SK-N-DZ (cell line): ENCODE data around the gene RSAD2. TPM values are rescaled to one million over a fixed set of nuclear protein-coding genes. Genes with fewer than 3 reads are reported as not detected.
A peak's percentile ranks its signal among the peaks of the same experiment; 100 is the strongest.
"Not testable (repeated sequence)": the region's sequence is repeated elsewhere in the genome, so short reads cannot be mapped to it uniquely, and the experiment has no call there.

Experiments
- DNase-seq: peaks from one replicate; pipeline ENCODE4 v3.0.0-alpha.2; 2015; ENCODE audit warnings: low spot score
- polyA plus RNA-seq, 2 experiments: library from polyadenylated mRNA; depleted of rRNA; stranded (reverse); fragments of >200 nt; gene quantifications; 2 replicates each; pipeline ENCODE4 v1.2.3, GENCODE V29; 2014

Gene RSAD2, protein sequence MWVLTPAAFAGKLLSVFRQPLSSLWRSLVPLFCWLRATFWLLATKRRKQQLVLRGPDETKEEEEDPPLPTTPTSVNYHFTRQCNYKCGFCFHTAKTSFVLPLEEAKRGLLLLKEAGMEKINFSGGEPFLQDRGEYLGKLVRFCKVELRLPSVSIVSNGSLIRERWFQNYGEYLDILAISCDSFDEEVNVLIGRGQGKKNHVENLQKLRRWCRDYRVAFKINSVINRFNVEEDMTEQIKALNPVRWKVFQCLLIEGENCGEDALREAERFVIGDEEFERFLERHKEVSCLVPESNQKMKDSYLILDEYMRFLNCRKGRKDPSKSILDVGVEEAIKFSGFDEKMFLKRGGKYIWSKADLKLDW
- 0.82 and 1.4 TPM in 2 replicates for polyA plus RNA-seq (2014; cell fraction: cytosol; rRNA removed)
- polyA plus RNA-seq (2014; cell fraction: nucleus; rRNA removed) = 0.27 and 0.92 TPM in 2 replicates

DNA sequence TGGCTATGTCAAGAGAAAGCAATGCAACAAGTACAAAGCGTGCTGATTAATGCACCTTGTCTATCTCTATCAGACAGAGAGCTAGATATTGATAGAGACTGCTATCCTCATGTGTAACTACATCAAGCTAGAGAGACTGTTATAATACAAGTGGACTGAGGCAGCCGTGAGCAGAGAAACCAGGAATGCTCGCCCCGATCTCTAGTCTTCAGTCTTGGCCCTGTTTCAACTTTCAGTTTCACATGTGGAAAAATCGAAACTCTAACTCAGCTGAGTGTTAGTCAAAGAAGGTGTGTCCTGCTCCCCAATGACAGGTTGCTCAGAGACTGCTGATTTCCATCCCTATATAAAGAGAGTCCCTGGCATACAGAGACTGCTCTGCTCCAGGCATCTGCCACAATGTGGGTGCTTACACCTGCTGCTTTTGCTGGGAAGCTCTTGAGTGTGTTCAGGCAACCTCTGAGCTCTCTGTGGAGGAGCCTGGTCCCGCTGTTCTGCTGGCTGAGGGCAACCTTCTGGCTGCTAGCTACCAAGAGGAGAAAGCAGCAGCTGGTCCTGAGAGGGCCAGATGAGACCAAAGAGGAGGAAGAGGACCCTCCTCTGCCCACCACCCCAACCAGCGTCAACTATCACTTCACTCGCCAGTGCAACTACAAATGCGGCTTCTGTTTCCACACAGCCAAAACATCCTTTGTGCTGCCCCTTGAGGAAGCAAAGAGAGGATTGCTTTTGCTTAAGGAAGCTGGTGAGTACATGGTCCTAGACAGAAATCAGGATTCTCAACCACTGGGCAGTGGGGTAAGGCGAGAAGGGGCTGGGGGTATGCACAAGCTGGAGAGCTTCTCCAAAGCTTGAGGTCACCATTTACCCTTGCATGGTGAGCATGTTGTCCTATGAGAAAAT is at the start of gene RSAD2:
Gene RSAD2, plus strand, starts transcription at position 376 of the 903 bp plus-strand sequence. Its CDS starts 24 bp downstream, at position 400.
- no peak for DNase-seq

DNA sequence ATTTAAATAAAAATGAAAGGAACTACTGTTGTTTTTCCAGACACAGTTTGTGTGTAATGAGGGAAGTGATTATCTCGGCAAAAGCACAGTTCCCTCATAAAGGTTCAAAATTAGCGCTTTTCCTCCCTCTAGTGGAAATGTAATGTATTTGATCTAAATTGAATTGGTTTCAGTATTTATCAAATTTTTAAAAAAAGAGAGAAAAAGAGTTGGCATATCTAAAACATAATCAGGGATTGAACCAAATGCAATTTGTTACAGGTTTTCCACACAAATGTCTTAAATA is 49.3 kb upstream of the RSAD2 start:
- peak; percentile 70 for DNase-seq

DNA sequence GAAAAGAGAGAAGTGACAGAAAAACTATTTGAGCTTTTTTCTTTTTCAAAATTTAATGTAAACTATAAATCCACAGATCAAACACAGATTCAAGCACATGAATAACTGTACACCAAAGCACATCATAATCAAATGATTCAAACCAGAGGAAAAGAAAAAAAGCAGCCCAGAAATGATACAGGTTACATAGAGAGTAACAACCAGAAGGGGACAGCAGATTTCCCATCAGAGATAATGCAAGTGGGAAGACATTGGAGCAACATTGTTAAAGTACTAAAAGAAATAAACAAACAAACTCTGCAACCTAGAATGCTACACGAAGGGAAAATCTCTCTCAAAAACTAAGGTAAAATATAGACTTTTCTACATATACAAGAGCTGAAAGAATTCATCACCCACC is 46.3 kb upstream of the RSAD2 start:
- no peak for DNase-seq

DNA sequence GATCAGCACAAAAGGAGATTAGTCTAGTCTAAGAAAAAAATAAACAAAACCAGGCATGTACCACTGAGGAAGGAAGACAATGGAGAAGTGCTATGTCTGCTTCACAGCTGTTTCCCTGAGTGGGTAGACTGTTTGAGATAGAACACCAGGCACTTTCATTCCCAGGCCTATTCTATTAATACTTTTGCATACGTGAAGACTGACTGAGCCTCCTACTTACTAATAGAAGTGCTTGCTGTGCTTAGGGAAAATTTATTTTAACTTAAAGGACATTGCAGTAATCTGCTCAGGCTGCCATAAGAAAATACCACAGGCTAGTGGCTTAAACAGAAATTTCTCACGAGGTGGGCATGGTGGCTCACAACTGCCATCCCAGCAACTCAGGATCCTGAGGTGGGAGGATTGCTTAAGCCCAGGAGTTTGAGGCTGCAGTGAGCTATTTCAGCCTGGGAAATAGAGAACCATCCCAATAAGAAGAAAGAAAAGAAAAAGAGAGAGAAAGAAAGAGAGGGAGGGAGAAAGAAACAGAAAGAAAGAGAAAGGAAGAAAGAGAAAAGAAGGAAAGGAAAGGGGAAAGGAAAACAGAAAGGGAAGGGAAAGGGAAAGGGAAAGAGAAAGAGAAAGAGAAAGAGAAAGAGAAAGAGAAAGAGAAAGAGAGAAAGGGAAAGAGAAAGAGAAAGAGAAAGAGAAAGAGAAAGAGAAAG is 44.8 kb upstream of the RSAD2 start:
- DNase-seq = no peak

DNA sequence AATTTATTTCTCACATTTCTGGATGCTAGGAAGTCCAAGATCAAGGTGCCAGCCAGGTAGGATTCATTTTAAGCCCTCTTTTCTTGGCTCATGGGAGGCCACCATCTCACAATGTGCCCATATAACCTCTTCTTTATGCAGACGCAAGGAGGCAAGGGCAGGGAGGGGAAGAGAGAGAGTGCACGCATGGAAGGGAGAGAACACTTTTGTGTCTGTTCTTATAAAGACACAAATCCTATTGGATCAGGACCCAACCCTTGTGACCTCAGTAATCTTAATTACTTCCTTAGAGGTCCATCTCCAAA is 44.3 kb upstream of the RSAD2 start:
- DNase-seq = no peak

DNA sequence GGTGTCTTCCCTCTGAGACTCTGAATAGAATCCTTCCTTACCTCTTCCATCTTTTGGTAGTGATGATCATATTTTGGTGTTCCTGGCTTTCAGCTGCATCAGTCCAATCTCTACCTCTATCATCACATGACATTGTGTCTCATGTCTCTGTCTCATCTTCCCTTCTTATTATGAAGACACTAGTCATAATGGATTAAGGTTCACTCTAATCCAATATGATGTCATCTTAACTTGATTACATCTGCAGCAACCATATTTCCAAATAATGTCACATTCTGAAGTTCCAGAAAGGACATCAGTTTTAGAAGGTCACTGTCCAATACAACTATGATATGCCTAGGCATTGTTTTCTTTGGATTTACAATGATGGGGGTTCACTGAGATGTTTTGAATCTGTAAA is 43.4 kb upstream of the RSAD2 start:
- DNase-seq = no peak

DNA sequence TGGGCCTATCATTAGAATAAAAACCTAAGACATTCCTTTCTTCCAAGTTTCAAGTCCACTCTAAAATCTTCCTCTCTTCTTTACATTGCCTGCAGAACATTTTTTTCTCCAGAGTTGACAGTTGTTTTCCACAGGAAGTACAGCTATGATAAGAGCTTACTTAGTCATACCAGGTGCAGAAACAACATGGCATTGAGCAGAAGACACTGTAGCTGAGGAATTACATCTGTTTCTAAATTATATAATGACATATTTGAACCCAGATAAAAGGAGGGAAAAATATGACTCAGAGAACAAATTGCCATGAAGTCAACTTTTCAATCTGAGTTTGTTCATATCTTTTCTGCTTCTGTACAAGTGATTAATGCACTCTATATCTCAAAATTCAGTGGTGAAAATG is 42.1 kb upstream of the RSAD2 start:
- no peak for DNase-seq

DNA sequence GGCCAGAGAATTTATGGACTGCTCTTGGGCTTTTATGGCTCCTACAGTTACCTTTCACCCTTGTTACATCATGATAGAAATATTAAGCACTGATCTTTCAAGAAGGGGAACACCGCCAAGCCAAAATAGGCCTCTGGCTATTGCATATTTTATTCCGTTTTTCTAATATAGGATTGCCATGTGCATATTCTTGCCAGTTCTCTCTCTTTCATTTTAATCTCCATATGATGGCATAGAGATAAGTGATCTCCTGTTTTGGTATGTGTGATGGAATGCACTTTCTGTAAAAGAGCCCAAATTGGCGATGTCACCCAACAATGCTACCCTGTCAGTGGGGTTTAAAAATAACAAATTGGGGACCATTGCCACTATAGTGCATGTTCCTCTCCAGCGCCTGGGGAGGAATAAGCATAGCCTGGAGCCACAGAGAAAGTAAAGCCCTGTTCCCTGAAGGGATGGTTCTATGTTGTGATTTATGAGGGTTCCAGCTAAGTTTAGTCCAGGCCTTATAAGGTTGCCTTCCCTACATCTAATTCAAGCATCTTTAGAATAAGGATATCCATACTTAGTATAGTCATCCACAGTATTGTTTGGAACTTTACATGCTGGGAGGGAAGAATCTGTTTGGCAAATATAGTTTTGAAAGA is 38.8 kb upstream of the RSAD2 start:
- DNase-seq = no peak

DNA sequence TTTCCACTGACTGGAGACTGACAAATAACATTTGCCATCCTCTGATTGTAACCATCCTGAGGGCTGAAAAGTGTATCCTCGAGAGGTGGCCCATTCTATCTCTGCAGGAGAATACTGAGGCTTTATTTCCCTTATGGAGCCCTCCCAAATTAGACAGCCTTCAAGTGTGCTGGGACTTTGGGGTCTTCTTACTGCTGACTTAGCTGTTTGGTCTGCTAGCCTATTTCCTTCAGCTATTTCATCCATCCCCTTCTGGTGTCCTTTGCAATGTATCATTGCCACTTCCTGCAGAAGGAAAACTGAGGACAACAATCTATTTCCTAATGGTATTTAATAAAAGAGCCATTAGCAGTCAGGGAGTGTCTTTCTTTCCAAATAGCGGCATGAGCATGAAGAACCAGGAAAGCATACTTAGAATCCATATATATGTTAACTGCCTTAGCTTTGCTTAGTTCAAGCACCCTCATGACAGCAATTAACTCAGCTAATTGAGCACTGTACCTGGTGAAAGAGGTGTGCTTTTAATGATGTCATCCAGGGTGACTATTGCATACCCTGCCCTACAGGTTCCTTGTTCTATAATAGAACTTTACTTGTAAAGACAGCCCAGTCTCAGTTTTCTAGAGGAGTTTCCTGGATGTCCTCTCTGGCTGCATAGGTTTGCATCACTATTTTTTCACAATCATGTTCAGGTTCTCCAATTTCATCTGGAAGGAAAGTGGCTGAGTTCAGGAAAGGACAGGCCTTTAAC is 35.9 kb upstream of the RSAD2 start:
- DNase-seq = no peak

DNA sequence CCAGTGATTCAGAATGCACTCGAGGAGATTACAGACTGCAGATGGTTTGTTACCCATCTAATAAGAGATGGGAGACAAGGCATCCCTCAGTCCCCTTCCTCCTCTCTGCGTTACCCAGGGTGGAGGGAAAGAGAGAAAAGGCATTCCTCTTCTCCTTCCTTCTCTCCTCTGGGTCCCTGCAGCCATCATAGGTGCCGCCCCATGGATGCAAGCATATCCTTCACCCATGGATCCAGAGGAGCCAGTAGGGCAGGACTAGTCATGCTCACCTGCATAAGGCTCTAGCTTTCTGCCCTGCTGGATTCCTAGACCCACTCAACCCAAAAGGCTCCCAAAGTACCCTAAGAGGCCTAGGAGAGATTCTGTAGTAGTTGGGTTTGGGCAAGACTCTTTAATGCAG is 32.3 kb upstream of the RSAD2 start:
- no peak for DNase-seq

DNA sequence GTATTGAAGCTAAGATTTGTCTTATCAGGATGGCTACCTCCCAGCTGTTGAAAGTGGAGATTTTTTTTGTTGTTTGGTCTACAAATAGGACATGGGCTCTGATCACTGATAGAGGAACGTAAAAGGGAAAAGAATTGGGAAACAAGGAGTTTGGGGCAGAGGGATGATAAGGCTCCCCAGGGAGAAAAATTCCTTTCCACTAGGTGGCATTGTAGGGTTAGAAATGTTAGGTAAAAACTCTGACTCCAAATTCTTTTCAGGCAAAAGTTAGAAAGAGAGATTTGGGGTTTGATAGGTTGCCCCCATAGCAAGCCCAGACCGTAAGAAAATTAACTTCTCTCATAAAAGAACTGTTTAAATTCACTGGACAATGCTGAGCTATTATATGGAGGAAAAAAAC is 31.7 kb upstream of the RSAD2 start:
- no peak for DNase-seq

DNA sequence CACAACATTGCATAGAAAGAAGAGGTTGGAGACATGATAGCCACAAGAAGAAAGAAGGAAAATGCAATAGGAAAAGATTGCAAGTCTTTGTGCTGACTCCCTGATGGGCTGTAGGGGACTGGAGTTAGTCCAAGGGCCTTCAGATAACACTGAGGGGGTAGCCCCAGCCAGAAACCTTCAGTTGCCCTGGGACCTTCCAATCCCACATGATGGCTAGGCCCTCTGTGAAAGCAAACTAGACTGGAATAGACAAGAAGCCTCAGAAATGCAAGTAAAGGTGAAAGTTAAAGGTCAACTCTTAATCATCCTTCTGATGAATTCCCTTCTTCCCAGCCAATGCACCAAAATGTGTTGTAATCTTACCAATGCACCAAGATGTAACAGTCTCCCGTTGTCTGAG is 31.0 kb upstream of the RSAD2 start:
- DNase-seq = no peak

DNA sequence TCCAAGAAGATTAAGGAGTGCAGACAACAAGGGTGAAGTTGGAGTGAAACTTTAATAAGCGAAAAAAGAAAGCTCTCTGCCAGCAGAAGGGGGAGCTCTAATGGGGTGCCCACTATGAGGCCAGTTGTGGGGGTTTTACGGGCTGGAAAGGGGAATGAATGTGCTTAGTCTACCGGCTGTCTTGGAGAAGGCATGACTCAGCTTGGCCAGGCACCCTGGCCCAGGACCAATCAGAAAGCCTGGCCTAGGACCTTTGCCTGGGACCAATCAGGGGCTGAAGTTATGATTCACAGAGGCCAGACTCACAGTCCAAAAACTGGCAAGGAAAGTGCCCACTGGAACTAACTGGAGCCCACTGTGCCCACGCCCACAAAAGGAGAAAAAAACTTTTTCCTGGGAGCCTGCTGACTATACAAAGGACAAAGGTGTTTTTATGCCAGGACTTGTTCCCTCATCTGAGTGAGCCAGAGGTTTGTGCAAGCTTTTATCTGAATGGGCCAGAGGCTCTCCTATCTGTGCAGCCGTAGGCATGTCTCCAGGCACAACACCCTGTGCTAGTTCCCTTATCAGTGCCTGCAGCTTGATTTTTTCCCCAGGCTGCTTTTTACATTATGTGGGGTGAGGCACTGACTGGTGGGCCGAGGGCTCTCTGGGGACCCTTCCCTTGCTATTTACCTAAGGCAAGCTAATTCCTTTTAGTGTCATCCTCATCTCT is 30.5 kb upstream of the RSAD2 start:
- no peak for DNase-seq

DNA sequence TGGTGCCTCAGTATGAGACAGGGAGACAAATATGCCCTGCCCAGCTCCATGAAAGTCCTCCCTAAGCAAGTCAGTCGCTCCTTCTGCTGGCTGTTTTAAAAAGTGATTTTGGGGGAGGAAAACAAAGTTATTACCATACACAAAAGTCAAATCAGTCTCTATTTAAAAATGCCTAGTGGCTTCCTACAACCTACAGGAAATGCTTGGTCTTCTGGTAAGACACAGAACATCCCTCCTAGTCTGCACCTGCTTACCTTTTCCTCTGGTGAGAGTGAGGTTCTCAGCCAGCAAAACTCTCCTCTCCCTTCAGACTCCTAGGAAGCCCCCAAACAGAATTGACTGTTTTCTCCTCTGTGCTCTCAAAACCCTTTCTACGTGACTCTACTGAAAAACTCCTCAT is 25.4 kb upstream of the RSAD2 start:
- no peak for DNase-seq

DNA sequence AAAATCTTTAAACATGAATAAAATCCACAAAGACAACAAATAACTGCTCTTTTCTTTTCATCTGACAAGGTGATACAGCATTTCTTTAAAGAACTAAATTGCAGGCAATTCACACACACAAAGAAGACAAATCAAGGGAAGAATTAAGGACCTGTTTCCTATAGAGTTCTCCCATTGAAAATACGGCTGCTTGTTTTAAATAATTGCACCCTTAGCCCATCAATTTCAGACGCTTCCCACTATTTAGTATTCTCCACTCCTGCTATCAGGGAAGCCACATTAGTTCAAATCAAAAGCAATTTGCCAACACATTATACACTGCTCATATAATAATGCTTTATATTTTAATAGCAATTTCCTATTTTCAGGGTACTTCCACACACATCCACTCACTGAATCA is 23.2 kb upstream of the RSAD2 start:
- no peak for DNase-seq

DNA sequence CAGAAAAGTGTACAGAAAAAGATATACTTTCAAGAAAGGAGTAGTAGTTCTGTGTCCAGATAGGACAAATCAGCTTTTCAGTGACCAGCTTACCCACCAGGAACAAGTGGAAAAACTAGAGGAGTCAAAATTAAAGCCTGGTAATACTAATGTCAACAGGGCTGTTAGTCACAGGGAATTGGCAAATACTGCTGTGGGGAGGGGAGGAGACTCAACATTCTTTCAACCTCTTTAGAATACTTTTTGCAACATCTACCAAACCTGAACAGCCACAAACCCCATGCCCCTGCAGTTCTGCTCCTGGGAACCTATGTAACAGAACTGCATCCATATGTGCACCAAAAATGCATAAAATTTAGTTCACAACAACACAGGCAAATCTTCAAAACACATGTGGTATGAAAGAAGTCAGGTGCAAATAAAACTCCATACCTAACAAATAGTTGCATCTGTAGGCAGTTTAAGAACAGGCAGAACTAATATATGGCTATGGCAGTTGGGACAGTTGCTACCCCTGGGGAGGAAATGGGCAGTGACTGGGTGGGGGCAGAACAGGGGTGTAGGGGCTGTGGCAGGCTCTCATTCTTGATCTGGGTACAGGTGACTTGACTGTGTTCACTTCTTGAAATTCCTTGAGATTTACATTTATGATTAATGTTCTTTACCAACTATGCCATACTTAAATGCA is 21.6 kb upstream of the RSAD2 start:
- no peak for DNase-seq

DNA sequence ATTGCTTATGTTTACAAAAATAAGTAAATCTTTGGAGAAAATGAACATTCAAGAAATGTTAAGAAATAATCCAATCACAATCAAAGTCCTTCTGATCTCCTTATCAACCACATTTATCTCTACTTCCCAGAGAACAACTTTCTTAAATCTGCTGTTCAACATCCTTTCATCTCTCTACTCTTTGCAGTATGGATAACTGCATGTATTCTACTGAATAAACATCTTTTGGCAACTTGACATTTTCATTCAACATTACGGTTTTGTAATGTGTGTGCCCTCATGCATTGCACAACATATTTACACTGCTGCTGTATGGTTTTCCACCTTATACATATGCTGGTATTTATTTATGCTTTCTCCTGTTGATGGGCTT is 21.0 kb upstream of the RSAD2 start:
- DNase-seq = no peak

DNA sequence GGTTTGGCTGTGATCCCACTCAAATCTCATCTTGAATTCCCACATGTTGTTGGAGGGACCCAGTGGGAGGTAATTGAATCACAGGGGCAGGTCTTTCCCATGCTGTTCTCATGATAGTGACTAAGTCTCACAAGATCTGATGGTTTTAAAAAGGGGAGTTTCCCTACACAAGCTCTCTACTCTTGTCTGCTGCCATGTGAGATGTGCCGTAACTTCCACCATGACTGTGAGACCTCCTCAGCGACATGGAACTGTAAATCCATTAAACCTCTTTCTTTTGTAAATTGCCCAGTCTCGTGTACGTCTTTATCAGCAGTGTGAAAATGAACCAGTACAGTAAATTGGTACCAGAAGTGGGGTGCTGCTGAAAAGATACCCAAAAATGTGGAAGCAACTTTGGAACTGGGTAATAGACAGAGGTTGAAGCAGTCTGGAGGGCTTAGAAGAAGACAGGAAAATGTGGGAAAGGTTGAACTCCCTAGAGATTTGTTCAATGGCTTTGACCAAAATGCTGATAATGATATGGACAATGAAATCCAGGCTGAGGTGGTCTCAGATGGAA is 19.0 kb upstream of the RSAD2 start:
- DNase-seq = not testable (repeated sequence)

DNA sequence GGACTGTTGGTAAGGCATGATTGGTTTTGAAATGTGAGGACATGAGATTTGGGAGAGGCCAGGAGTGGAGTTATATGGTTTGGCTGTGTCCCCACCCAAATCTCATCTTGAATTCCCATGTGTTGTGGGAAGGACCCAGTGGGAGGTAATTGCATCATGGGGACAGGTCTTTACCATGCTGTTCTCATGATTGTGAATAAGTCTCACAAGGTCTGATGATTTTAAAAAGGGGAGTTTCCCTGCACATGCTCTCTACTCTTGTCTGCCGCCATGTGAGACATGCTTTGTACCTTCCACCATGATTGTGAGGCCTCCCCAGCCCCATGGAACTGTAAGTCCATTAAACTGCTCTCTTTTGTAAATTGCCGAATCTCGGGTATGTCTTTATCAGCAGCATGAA is 17.3 kb upstream of the RSAD2 start:
- no peak for DNase-seq

DNA sequence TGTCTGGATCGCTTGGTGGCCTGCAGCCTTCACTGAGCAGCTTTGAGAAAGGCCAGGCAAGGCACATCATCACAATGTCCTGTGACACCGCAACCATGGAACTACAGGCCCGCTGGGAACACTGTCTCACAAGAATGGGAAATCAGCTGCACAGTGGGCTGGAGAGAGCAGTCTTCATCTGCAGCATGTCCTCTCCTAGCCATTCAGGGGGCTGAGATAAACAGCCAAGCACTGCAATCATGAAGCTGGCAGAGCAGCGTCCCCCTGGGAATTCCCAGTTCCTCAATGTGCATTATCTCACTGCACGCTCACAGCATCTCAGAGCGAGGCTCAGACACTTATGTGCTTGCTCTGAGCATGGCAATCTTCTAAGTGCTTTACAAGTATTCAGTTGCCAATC is 13.8 kb upstream of the RSAD2 start:
- DNase-seq = peak; percentile 91
